K562 (cell line): ENCODE results near the gene IFFO2. TPM values are rescaled to one million over a fixed set of nuclear protein-coding genes. Genes with fewer than 3 reads are reported as not detected.

ENCODE experiments used
- GABPA ChIP-seq: fragments of 200-800 bp; sonication (Bioruptor generic); conservative IDR thresholded peaks from 2 replicates; pipeline ENCODE4 v1.6.1; 2016; ENCODE audit warnings: low read depth, missing genetic modification characterization, missing compliant biosample characterization
- HEY1 ChIP-seq: fragments of 250-450 bp; sonication (Bioruptor Pico); IDR thresholded peaks from 2 replicates; pipeline ENCODE4 v1.5.0; 2020; ENCODE audit warnings: mild to moderate bottlenecking, moderate library complexity, borderline replicate concordance
- HIVEP1 ChIP-seq: fragments of 250-450 bp; sonication (Bioruptor Pico); IDR thresholded peaks from 2 replicates; pipeline ENCODE4 v1.4.0; 2020; ENCODE audit warnings: mild to moderate bottlenecking
- HNRNPH1 ChIP-seq: fragments of 200-400 bp; formaldehyde crosslinking; optimal IDR thresholded peaks from 2 replicates; pipeline ENCODE3; 2017; ENCODE audit warnings: low read depth, mild to moderate bottlenecking, low read length, moderate library complexity
- IFI16 ChIP-seq: fragments of 250-450 bp; sonication (Bioruptor Pico); IDR thresholded peaks from 2 replicates; pipeline ENCODE4 v2.1.2; 2022; ENCODE audit warnings: mild to moderate bottlenecking, inconsistent platforms
- KAT8 ChIP-seq: fragments of 450-650 bp; IDR thresholded peaks from 2 replicates; pipeline ENCODE4 v1.6.1; 2016; ENCODE audit warnings: low read depth, mild to moderate bottlenecking
- POLR3G ChIP-seq: IDR thresholded peaks from 2 replicates; pipeline ENCODE4 v1.6.1; 2011; ENCODE audit not compliant: insufficient read length, insufficient replicate concordance; ENCODE audit errors: extremely low read depth
- RAD51 ChIP-seq: fragments of 450-650 bp; IDR thresholded peaks from 2 replicates; pipeline ENCODE4 v1.7.1; 2016; ENCODE audit warnings: low read depth, mild to moderate bottlenecking, borderline replicate concordance
- SMAD4 ChIP-seq: fragments of 250-450 bp; sonication (Bioruptor Pico); conservative IDR thresholded peaks from 2 replicates; pipeline ENCODE4 v1.8.0; 2021; ENCODE audit warnings: inconsistent platforms, mild to moderate bottlenecking, moderate library complexity
- ZNF232 ChIP-seq: sonication (generic); formaldehyde crosslinking; IDR thresholded peaks from 2 replicates; pipeline ENCODE4 v1.8.0; 2022; ENCODE audit warnings: mild to moderate bottlenecking, missing genetic modification reagents
- ZNF24 ChIP-seq: fragments of 450-650 bp; IDR thresholded peaks from 2 replicates; pipeline ENCODE4 v1.6.1; 2016
- ZNF57 ChIP-seq: fragments of 450-650 bp; formaldehyde crosslinking; IDR thresholded peaks from 2 replicates; pipeline ENCODE4 v1.4.0; 2020; ENCODE audit warnings: mild to moderate bottlenecking, moderate library complexity
- polyA plus RNA-seq, 8 experiments: library from polyadenylated mRNA; depleted of rRNA in 4 of 8; stranded (reverse) in 5 of 8; unstranded in 3 of 8; fragments of >200 nt; fragmentation: Nextera tagmentation in 2 of 8; fragmentation: Illumina TruSeq in 1 of 8; extraction: Ambion mirVana in 2 of 8; extraction: Trizol in 1 of 8; gene quantifications; 2 replicates each; pipeline versions ENCODE4 v1.2.1 to v1.2.3, GENCODE V29; 2011 to 2014; ENCODE audit warnings: inconsistent platforms in 1 of 8, missing spikeins in 1 of 8
- total RNA-seq, 7 experiments: library from RNA; depleted of rRNA in 6 of 7; stranded (reverse); fragments of >200 nt in 6 of 7; fragmentation: Illumina TruSeq in 2 of 7; extraction: Trizol in 2 of 7; gene quantifications; 2 replicates each; pipeline versions ENCODE4 v1.2.1 to v1.2.3, GENCODE V29; 2011 to 2021; ENCODE audit warnings: low replicate concordance in 1 of 7
- TF ChIP-seq, protein P1 (sequence below): fragments of 250-450 bp; sonication (Bioruptor Pico); IDR thresholded peaks from 2 replicates; pipeline ENCODE4 v1.4.0; 2020; ENCODE audit warnings: mild to moderate bottlenecking, moderate library complexity
- TF ChIP-seq, protein P2 (sequence below): fragments of 250-450 bp; sonication (Bioruptor Pico); IDR thresholded peaks from 2 replicates; pipeline ENCODE4 v1.5.0; 2021; ENCODE audit warnings: mild to moderate bottlenecking, borderline replicate concordance
- TF ChIP-seq, protein P3 (sequence below): fragments of 250-450 bp; sonication (Bioruptor Pico); IDR thresholded peaks from 2 replicates; pipeline ENCODE4 v1.4.0; 2020
- TF ChIP-seq, protein P4 (sequence below): fragments of 450-650 bp; IDR thresholded peaks from 2 replicates; pipeline ENCODE4 v1.6.1; 2014; ENCODE audit warnings: low read depth, mild to moderate bottlenecking, moderate library complexity, borderline replicate concordance

IFFO2 gene
- total and polyA plus RNA-seq, 9 of the 15 experiments (the other 6 are each of a cell fraction or from before 2014, with no cell fraction given), result 0.15 to 1.0 (median 0.44) TPM; not detected in 2

DNA sequence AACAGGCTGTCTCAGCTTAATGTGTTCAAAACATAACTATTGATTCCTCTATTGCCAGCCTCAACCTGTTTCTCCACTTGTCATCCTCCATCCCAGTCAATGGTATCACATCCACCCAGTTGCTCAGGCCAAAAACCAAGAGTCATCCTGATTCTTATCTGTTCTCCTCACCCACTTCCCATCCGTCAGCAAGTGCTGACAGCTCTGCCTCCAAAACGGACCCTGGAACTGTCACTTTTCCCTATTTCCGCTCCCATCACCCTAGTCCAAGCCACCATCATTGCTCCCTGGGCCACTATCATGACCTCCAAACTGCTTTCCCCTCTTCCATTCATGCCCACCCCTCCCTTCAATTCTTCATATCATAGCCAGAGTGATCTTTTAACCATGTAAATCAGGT is 36.2 kb upstream of the IFFO2 start (continued):
- TF ChIP-seq, protein P1, sequence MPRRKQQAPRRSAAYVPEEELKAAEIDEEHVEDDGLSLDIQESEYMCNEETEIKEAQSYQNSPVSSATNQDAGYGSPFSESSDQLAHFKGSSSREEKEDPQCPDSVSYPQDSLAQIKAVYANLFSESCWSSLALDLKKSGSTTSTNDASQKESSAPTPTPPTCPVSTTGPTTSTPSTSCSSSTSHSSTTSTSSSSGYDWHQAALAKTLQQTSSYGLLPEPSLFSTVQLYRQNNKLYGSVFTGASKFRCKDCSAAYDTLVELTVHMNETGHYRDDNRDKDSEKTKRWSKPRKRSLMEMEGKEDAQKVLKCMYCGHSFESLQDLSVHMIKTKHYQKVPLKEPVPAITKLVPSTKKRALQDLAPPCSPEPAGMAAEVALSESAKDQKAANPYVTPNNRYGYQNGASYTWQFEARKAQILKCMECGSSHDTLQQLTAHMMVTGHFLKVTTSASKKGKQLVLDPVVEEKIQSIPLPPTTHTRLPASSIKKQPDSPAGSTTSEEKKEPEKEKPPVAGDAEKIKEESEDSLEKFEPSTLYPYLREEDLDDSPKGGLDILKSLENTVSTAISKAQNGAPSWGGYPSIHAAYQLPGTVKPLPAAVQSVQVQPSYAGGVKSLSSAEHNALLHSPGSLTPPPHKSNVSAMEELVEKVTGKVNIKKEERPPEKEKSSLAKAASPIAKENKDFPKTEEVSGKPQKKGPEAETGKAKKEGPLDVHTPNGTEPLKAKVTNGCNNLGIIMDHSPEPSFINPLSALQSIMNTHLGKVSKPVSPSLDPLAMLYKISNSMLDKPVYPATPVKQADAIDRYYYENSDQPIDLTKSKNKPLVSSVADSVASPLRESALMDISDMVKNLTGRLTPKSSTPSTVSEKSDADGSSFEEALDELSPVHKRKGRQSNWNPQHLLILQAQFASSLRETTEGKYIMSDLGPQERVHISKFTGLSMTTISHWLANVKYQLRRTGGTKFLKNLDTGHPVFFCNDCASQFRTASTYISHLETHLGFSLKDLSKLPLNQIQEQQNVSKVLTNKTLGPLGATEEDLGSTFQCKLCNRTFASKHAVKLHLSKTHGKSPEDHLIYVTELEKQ (CRISPR knock-in tag), result no peak
- TF ChIP-seq KAT8 (no peak), RAD51 (no peak), ZNF24 (no peak), ZNF57 (CRISPR knock-in tag) (no peak), GABPA (peak; percentile 49), HIVEP1 (no peak), POLR3G (no peak), ZNF232 (no peak), SMAD4 (CRISPR knock-in tag) (no peak), HNRNPH1 (no peak), HEY1 (CRISPR knock-in tag) (no peak), IFI16 (CRISPR knock-in tag) (no peak)
- TF ChIP-seq, protein P2, sequence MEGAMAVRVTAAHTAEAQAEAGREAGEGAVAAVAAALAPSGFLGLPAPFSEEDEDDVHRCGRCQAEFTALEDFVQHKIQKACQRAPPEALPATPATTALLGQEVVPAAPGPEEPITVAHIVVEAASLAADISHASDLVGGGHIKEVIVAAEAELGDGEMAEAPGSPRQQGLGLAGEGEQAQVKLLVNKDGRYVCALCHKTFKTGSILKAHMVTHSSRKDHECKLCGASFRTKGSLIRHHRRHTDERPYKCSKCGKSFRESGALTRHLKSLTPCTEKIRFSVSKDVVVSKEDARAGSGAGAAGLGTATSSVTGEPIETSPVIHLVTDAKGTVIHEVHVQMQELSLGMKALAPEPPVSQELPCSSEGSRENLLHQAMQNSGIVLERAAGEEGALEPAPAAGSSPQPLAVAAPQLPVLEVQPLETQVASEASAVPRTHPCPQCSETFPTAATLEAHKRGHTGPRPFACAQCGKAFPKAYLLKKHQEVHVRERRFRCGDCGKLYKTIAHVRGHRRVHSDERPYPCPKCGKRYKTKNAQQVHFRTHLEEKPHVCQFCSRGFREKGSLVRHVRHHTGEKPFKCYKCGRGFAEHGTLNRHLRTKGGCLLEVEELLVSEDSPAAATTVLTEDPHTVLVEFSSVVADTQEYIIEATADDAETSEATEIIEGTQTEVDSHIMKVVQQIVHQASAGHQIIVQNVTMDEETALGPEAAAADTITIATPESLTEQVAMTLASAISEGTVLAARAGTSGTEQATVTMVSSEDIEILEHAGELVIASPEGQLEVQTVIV (CRISPR knock-in tag), result no peak
- TF ChIP-seq, protein P3, sequence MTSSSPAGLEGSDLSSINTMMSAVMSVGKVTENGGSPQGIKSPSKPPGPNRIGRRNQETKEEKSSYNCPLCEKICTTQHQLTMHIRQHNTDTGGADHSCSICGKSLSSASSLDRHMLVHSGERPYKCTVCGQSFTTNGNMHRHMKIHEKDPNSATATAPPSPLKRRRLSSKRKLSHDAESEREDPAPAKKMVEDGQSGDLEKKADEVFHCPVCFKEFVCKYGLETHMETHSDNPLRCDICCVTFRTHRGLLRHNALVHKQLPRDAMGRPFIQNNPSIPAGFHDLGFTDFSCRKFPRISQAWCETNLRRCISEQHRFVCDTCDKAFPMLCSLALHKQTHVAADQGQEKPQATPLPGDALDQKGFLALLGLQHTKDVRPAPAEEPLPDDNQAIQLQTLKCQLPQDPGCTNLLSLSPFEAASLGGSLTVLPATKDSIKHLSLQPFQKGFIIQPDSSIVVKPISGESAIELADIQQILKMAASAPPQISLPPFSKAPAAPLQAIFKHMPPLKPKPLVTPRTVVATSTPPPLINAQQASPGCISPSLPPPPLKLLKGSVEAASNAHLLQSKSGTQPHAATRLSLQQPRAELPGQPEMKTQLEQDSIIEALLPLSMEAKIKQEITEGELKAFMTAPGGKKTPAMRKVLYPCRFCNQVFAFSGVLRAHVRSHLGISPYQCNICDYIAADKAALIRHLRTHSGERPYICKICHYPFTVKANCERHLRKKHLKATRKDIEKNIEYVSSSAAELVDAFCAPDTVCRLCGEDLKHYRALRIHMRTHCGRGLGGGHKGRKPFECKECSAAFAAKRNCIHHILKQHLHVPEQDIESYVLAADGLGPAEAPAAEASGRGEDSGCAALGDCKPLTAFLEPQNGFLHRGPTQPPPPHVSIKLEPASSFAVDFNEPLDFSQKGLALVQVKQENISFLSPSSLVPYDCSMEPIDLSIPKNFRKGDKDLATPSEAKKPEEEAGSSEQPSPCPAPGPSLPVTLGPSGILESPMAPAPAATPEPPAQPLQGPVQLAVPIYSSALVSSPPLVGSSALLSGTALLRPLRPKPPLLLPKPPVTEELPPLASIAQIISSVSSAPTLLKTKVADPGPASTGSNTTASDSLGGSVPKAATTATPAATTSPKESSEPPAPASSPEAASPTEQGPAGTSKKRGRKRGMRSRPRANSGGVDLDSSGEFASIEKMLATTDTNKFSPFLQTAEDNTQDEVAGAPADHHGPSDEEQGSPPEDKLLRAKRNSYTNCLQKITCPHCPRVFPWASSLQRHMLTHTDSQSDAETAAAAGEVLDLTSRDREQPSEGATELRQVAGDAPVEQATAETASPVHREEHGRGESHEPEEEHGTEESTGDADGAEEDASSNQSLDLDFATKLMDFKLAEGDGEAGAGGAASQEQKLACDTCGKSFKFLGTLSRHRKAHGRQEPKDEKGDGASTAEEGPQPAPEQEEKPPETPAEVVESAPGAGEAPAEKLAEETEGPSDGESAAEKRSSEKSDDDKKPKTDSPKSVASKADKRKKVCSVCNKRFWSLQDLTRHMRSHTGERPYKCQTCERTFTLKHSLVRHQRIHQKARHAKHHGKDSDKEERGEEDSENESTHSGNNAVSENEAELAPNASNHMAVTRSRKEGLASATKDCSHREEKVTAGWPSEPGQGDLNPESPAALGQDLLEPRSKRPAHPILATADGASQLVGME (CRISPR knock-in tag), result peak; percentile 97; the same call in 1 of the 2 replicates
- TF ChIP-seq, protein P4, sequence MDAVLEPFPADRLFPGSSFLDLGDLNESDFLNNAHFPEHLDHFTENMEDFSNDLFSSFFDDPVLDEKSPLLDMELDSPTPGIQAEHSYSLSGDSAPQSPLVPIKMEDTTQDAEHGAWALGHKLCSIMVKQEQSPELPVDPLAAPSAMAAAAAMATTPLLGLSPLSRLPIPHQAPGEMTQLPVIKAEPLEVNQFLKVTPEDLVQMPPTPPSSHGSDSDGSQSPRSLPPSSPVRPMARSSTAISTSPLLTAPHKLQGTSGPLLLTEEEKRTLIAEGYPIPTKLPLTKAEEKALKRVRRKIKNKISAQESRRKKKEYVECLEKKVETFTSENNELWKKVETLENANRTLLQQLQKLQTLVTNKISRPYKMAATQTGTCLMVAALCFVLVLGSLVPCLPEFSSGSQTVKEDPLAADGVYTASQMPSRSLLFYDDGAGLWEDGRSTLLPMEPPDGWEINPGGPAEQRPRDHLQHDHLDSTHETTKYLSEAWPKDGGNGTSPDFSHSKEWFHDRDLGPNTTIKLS, result no peak
